Coronary artery (tissue), 2 donors: ENCODE data around the gene PCP2.

Experiments
- DNase-seq: peaks from one replicate; pipeline ENCODE4 v3.0.0-alpha.2; 2017; ENCODE audit warnings: low spot score
- H3K27ac ChIP-seq, 2 donors: fragments of 200-600 bp; sonication (generic); one replicate each; pipeline ENCODE4 v1.5.1; 2016 to 2019
- H3K4me3 ChIP-seq: fragments of 200-600 bp; sonication (generic); 2 replicates; pipeline ENCODE4 v1.5.1; 2016; ENCODE audit warnings: mild to moderate bottlenecking, moderate library complexity
- TF ChIP-seq, protein P1 (sequence below): fragments of 200-600 bp; sonication (generic); IDR thresholded peaks from one replicate; pipeline ENCODE4 v1.5.1; 2019; ENCODE audit warnings: antibody characterized with exemption

PCP2 gene

DNA sequence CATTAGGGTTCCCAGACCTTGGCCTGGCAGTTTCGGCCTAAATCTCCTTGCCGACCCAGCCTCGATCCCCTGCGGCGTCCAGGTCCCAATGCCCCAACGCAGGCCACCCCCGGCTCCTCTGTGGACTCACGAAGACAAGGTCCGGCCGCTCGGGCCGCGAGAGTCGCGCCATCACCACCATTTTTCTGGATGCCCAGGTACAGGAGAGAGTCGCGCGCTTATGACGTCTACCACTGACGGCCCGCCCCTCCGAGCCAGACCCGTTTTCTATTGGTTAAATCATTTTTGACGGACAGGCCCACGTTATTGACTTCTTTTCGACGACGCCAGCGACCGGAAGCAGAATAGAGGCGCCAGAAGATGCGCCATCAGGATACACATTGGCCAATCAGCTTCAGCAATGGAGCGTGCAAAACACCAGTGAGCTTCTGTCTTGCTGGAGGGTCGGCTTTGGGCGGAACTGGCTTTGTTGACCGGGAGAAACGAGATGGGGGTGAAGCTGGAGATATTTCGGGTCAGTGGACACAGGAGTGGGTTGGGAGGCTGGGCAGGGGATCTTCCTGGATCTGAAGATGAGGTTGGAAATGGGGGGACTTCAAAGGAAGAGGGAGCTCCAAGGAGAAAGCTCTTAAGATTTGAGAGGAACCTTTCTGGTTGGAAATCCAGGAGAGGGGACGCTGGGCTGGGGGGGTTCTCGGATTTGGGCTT lies 4.0 kb downstream of the PCP2 start, which contains the start of the genes PET100 and XAB2:
Gene PET100 (plus strand): TSS at position 447 of the 708 bp plus-strand sequence. CDS start 41 bp downstream, at position 488.
Gene XAB2 (minus strand): TSS at position 199 of the 708 bp plus-strand sequence. CDS start 18 bp downstream, at position 181.
- H3K27ac ChIP-seq, result peak within 1 kb of the TSS; percentile 84 to 91
- TF ChIP-seq, protein P1, sequence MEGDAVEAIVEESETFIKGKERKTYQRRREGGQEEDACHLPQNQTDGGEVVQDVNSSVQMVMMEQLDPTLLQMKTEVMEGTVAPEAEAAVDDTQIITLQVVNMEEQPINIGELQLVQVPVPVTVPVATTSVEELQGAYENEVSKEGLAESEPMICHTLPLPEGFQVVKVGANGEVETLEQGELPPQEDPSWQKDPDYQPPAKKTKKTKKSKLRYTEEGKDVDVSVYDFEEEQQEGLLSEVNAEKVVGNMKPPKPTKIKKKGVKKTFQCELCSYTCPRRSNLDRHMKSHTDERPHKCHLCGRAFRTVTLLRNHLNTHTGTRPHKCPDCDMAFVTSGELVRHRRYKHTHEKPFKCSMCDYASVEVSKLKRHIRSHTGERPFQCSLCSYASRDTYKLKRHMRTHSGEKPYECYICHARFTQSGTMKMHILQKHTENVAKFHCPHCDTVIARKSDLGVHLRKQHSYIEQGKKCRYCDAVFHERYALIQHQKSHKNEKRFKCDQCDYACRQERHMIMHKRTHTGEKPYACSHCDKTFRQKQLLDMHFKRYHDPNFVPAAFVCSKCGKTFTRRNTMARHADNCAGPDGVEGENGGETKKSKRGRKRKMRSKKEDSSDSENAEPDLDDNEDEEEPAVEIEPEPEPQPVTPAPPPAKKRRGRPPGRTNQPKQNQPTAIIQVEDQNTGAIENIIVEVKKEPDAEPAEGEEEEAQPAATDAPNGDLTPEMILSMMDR, result no peak
- DNase-seq, result peak; percentile 98
- peak within 1 kb of the TSS; percentile 99 for H3K4me3 ChIP-seq

- no peak for DNase-seq
- Histone ChIP-seq H3K4me3 (peak overlapping the region; percentile 99), H3K27ac (peak overlapping the region; percentile 70 to 91)
- TF ChIP-seq, protein P1, result no peak
These were observed 4.8 kb downstream of the PCP2 start for GRCh38 chr19:7628589-7629311.

DNA sequence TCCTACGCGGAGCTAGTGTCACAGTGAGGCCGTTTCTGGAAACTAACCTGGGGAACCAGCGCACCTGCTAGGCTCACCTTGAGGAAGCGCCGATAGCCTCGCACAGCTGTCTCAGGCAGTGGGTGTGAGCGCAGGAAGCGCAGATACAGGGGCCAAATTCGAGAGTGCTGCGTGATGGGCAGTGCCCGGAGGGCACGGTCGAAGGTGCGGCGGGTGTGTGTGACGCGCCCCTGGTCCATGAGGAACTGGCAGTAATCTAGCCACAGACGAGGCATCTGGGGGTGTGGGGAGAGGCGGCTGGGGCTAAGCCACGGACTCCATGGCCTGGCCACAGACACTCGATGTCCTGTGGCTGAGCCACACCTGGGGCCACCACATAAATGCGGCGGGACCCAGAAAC lies 6.4 kb downstream of the PCP2 start:
- TF ChIP-seq, protein P1, result no peak
- no peak for DNase-seq
- H3K4me3 ChIP-seq, result no peak overlapping the region
- H3K27ac ChIP-seq, result no peak overlapping the region

DNA sequence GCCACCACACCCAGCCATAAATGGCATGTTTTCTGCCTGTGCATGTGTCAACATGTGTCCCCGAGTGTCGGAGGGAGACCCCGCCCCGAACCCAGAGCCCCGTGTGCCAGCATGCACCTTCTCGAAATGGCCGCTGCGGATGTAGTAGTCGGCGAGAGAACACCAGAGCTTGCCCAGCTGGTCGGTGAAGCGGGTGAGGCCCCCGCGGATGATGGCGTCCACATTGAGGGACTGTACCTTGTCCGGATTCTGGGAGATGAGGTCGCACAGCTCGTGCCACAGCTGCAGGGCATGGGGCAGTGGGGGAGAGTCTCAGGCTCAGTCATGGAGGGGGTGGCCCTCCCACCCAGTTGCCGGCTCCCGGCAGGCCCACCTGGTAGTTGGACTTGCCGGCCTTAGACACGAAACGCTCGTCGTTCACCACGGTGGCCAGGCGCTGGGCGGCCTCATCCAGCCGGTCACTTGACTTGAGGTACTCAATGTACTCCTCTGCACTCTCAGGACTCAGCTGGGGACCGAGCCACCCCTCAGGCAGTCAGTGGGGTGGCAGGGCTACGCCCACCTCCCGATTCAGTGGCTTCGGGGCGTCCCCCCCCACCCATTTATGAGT lies 7.7 kb downstream of the PCP2 start:
- no peak for DNase-seq
- TF ChIP-seq, protein P1, result no peak

DNA sequence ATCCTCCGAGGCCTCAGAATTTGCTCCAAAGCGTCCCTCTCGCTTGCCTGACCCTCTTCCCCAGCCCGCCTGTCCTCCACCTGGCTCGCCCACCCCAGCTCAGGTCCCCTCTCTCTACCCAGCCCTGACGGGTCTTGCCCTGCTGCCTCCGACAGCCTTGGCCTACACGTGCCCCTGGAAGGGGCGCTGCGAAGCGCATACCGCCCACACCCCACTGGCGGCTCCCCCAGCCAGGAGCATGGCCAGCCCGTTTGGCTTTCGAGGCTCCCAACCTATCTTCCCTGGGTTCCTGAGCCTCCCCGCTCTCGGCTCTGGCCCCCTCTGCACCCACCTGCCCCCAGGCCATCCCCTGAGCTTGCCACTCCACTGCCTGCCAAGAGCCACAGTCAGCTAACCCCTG lies 8.7 kb downstream of the PCP2 start:
- TF ChIP-seq, protein P1, result no peak
- no peak for DNase-seq
- H3K4me3 ChIP-seq, result no peak overlapping the region
- H3K27ac ChIP-seq, result no peak overlapping the region

More for the DNA sequence above, 7.7 kb downstream of the PCP2 start:
- Histone ChIP-seq H3K27ac (no peak overlapping the region), H3K4me3 (no peak overlapping the region)

DNA sequence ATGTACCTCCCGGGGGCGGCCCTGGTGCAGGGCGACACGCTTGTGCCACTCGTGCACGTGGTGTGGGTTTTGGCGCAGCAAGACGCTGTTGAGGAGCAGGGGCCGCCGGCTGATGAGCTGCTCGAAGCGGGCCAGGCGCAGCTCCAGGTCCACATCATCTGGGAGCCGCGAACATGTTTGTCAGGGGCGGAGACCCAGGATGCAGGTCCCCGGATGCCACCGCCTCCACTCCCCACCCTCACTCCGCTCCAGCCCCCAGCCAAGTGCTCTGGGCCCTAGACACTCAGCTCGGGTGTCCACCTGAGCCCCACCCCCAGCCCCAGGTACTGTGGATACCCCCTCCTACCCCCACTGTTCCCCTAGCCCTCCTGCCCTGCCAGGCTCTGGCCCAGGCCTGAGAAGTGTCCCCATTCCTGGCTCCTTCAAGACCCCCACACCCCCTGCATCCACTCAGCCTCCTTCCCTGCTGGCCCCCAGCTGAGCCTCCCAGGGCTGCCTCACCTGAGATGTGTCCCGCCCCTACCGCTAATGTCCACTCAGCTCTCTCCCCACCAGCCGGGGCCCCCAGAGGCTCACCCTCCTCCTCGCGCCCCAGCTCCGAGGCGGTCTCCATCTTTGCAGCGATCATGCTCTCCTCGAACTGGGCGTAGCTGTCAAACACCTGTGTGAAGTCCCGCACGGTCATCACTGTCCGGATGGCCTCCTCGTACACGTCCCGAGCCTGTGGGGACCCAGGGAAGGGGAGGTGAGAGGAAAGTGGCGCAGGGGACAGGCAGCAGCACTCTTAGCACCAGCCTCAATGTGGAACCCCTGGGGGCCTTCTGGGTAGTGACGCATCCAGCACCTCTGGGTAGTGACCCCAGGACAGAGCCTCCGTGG lies 9.6 kb downstream of the PCP2 start:
- H3K27ac ChIP-seq, result no peak overlapping the region
- TF ChIP-seq, protein P1, result no peak
- DNase-seq, result no peak
- no peak overlapping the region for H3K4me3 ChIP-seq
